Spleen (tissue), 7 donors: ENCODE data around the gene SEC22C.

ENCODE experiments used
- CTCF ChIP-seq, 11 experiments: fragments of 200-600 bp in 7 of 11; fragments of 450-650 bp in 4 of 11; sonication (generic) in 4 of 11; IDR thresholded peaks in 8 of 11; conservative IDR thresholded peaks in 3 of 11; 1 replicate in 7 of 11; 2 replicates in 4 of 11; pipeline versions ENCODE4 v1.4.0 to v1.8.0; 2016 to 2021; ENCODE audit warnings: antibody characterized with exemption in 11 of 11, inconsistent platforms in 4 of 11, mild to moderate bottlenecking in 1 of 11
- POLR2A ChIP-seq, 3 donors: fragments of 450-650 bp; IDR thresholded peaks; one replicate each; pipeline ENCODE4 v1.5.1; 2017; ENCODE audit warnings: antibody characterized with exemption in 3 of 3, mild to moderate bottlenecking in 1 of 3
- donor health status: DM: no; HTN: no; CAD: no; lungs with moderate emphysema.
- donor health status: DM: no; HTN: no; CAD: no.
- donor health status: DM: no; HTN: no; CAD: no.

GRCh38 chr3:42500909-42501308 is 80.9 kb downstream of the SEC22C start:
- no peak for TF ChIP-seq POLR2A (IDR thresholded peaks at IDR 0.05)
- no peak for TF ChIP-seq CTCF (IDR thresholded peaks at IDR 0.05 in 8 of 11, conservative IDR thresholded peaks at IDR 0.05 in 3 of 11)
